ENCODE measurements around the gene ARF6. TPM values are rescaled to one million over a fixed set of nuclear protein-coding genes. Genes with fewer than 3 reads are reported as not detected.
"Not testable (repeated sequence)": the region's sequence is repeated elsewhere in the genome, so short reads cannot be mapped to it uniquely, and the experiment has no call there.

ARF6 gene
- total RNA-seq, 1 donor from 2014 or later, result 144 TPM

DNA sequence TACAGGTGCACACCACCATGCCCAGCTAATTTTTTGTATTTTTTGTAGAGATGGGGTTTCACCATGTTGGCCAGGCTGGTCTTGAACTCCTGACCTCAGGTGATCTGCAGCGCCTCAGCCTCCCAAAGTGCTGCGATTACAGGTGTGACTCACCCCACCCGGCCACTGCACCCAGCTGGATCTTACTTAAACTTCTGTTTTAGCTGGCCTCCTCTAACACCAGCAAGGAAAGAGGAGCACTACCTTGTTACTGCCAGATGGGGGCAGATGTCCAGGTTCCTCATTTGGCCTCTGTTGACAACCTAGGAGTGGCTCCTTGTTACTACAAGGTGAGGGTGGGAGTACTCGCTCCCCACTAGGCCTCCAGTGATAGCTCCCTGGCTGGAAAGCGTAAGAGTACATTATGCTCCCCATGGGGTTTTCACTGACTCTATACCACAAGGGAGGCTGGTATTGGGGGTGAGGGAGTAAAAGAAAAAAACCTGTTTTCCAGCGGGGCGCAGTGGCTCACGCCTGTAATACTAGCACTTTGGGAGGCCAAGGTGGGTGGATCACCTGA, 13.2 kb upstream of the ARF6 start:
- peak; percentile 82 for ATAC-seq

DNA sequence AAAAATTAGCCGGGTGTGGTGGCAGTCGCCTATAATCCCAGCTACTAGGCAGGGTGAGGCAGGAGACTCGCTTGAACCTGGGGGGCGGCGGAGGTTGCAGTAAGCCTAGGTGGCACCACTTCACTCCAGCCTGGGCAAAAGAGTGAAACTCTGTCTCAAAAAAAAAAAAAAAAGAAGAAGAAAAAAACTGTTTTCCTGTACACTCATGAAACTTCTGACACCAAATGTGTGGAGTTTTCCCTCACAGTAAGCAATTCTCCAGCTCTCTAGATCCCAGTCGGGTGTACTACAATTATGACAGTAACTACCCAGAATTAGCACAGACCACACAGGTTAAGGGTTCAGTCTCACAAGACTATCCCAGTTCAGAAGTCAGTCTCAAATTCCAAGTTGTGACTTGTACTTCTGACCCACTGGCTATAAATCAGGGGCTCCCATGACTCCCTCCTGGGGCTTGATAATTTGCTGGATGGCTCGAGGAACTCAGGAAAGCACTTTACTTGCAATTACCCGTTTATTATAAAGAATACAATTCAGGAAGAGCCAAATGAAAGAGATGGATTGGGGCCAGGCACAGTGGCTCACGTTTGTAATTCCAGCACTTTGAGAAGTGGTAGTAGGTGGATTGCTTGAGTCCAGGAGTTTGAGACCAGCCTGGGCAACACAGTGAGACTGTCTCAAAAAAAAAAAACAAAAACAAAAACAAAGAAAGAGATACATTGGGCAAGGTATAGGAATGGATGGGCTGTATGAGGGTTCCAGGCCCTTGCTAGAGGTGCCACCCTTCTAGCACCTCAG, 12.4 kb upstream of the ARF6 start:
- peak; percentile 43 for ATAC-seq

DNA sequence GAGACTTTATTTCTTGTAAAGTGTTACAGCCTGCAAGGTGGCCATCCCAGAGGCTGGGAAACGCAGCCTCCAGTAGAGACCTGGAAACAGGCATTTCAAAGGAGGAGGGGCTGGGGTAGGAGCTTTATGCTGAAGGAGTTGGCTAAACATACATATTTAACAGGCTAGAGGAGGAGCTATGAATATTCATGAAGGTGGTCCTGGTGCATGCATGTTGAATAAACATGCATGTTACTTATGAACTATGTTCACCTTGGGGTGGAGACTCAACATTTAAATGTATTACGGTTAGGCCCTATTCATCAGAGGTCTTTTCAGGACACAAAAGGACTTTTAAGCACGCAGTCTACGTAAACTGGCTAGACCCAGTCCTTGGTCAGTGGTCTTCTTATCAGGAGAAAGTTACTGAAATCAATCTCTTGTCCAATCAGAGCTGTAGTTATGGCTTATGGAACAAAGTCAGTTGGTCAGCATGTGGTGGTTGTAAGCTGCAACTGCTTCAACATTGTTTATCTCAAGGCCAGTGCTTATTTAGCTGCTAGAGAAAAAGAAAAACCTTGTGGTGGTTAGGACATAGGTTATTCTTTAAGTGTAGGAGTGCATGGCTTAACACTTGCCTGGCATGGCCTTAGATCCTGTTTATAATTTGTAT, 11.4 kb upstream of the ARF6 start:
- no peak for ATAC-seq

DNA sequence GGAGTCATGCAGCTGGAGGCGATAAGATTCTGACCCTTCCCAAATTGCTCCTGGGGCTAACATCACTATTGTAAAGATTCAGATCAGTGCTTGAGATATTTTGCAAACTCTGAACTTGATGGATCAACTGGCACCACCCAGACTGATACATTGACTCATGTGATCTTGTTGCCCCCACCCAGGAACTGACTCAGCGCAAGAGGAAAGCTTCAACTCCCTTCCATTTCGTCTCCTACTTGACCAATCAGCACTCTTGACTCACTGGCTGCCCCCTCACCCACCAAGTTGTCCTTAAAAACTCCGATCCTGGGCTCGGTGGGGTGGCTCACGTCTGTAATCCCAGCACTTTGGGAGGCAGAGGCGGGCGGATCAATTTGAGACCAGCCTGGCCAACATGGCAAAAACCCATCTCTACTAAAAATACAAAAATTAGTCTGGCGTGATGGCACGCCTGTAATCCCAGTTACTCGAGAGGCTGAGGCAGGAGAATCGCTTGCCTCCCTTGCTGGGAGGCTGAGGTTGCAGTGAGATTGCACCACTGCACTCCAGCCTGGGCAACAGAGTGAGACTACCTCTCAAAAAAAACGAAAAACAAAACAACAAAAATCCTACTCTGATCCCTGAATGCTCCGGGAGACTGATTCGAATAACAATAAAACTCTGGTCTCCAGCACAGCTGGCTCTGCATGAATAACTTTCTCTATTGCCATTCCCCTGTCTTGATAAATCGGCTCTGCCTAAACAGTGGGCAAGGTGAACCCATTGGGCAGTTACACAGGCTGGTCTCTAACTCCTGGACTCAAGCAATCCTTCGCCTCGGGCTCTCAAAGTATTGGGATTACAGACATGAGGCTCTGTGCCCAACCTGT, 9.8 kb upstream of the ARF6 start:
- ATAC-seq, result peak; percentile 30

DNA sequence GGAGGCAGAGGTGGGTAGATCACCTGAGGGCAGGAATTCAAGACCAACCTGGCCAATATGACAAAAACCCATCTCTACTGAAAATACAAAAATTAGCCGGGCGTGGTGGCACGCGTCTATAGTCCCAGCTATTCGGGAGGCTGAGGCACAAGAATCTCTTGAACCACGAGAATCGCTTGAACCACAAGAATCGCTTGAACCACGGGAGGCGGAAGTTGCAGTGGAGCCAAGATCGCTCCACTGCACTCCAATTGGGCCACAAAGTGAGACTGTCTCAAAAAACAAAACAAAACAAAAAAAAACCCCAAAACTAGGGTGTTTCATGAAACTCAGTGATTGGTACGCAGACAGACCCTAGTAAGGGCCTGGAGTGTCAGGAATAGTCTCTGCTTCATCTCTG, 6.4 kb upstream of the ARF6 start:
- ATAC-seq, result no peak

DNA sequence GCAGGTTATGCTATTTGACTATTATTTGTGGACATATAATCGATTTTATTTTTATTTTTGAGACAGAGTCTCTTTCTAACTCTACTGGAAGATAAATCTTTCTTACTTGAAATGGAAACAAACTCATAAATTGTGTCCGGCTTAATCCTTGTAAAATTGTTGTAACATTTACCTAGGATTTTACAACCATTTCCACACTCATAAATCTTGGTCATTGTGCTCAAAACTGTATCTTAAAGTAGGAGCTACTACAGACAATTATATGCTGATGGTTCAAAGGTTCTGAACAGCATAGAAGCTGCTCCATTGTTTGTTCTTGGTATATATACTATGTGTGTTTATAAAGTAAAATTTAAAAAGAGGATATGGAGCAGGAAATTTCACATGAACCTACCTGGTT, 4.6 kb upstream of the ARF6 start:
- ATAC-seq, result no peak

DNA sequence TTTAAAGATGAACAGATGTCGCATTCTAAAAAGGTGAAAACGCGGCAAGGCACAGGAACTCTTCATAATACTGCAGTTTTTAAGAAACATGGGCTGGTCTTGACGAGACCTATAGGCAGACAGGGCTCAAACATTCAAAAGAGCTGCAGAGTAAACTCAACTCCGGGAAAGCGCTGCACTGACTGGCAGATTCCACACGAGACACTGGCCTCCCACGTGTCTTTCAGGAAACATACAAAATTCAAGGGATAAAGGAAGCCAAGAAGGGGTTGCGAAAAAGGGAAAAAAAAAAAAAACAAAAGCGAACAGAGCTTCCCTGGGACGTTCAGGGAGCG, 614 bp upstream of the ARF6 start:
- ATAC-seq, result peak; percentile 66

DNA sequence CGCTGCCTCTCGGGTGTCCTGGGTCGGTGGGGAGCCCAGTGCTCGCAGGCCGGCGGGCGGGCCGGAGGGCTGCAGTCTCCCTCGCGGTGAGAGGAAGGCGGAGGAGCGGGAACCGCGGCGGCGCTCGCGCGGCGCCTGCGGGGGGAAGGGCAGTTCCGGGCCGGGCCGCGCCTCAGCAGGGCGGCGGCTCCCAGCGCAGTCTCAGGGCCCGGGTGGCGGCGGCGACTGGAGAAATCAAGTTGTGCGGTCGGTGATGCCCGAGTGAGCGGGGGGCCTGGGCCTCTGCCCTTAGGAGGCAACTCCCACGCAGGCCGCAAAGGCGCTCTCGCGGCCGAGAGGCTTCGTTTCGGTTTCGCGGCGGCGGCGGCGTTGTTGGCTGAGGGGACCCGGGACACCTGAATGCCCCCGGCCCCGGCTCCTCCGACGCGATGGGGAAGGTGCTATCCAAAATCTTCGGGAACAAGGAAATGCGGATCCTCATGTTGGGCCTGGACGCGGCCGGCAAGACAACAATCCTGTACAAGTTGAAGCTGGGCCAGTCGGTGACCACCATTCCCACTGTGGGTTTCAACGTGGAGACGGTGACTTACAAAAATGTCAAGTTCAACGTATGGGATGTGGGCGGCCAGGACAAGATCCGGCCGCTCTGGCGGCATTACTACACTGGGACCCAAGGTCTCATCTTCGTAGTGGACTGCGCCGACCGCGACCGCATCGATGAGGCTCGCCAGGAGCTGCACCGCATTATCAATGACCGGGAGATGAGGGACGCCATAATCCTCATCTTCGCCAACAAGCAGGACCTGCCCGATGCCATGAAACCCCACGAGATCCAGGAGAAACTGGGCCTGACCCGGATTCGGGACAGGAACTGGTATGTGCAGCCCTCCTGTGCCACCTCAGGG, 679 bp downstream of the ARF6 start:
- ATAC-seq, result peak; percentile 69

DNA sequence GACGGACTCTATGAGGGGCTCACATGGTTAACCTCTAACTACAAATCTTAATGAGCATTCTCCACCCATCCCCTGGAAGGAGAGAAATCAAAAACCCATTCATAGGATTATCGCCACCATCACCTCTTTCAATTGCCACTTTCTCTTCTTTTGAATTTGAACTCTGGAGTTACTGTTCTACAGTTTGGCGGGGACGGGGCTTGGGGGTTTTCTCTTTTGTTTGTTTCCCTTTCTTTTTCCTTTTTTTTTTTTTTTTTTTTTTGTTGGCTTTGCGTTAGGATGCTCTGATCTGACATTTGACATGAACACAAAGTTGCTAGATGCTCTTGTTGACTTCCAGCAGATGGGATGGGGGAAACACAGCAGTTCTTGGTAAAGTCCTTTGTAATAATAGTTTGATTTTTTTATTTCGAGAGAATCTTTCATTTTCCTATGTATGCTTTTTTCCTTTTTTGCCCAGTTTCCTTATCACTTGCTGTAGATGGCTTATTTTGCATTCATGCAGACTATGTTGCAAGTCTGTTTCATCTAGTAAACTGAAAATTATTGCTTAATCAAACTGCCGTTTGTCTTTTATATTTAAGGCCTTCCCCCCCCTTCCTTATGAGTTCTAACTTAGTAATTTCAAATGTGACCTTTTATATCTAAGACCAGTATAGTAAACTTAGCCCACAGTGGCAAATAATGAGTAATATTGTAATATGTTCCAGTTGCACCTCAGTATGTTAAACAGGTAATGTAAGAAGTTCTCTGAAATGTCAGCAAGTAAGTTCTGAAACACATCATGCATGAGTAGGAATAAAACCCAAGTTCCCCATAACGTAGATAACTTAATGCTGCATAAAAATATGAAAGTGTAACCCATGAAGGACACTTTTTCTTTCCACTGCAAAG, 1.6 kb downstream of the ARF6 start:
- ATAC-seq, result not testable (repeated sequence)

DNA sequence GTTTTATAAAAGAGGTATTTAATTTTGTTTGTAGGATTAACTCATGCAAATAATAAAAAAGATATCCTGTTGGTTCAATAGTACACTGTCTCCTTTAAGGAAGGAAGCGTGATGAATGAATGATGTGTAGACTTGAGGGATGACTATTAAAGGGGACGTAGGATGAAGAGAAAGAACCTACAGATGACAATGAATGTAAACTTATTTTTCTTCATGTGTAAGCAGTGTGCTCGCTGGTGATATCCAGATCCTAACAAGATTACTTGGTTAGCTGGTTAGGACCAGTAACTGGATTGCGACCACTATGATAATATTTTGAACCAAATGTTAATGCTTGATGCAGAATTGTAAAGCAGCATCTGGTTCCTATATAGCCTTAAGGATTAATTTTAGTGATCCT, 2.6 kb downstream of the ARF6 start:
- no peak for ATAC-seq

DNA sequence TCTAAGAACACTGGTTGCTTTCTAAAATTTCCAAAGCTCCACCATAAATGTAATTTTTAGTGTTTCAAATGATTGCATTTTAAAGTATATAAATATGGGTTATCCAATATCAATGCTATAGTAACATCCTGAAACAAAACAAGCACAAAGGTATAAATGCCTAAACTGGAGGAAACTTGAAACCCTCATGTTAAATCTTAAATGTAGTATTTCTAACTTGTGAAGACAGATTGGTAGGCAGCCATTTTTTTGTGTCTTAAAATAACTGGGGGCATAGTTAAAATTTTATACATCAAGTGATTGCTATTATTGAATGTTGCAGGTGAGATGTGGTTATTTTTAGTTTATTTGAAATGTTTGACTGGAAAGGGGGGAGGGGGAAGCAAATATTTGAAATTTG, 3.4 kb downstream of the ARF6 start:
- not testable (repeated sequence) for ATAC-seq

DNA sequence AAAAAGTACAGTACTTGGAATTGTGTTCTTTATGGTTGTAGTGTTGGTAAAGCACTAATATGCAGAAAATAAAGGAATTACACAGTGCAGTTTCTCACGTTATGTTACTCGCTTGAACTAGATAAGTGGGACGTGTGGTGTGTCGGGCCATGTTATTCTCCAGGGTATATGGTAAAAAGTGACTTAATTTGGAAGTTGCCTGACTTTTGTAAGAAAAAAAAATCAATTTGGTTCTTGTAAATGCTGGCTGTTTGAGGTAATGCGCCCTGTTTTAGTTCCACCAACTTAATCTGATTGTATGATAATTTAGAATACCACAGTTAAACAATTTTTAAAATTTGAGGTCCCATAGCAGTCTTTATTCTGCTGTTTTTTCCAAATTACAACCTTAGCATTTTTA, 4.1 kb downstream of the ARF6 start:
- ATAC-seq, result no peak

DNA sequence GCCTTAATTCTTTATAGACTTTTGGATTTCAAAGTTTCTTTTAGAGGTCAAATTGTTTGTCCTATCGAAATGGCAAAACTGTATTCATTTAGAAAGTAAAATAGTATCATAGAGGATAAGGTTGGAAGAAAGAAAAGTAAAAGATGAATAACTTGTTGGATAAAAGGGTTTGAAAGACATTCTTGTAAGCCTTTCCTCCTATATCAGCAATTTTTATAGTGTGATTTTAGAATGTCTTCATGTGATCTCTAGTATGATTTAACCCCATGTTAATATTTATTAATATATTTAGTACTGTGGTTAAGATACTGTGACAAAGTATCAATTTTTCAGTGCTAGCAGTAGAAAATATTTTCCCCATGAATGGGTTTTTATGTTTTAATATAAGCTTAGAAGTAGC, 4.5 kb downstream of the ARF6 start:
- ATAC-seq, result no peak

DNA sequence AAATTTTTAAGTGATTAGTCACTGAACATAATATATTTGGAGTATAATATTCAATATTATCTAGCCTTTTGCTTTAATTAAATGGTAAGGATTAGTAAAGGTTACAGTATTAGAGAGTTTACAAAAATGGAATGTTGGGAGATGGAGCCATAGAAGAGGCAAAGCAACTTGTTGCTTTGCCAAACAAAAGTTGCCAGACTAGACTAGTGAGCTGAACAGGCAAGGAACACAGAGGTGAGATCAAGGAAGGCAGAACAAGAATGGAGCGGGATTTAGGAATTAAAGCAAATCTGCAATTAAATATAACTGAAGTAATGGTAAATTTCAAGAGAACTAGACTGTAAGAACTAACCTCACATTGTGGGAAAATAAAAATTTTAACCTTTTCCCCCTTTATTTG, 5.1 kb downstream of the ARF6 start:
- ATAC-seq, result peak; percentile 36

DNA sequence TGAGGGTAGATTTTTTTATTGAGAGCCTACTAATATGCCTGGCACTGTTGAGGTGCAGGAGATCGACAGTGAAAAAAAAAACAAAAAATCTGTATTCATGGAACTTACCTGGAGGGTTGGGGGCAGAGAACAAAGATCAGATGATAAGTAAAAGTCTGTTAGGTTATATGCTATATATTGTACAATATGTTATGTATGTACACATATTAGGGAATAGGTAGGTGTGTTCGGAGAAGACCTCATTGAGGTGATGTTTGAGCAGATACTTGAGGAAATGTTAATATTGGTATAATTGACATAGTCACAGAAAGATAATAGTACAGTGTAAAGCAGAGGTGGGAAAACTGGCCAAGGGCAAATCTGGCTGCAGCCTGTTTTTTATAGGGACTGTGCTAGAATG, 5.6 kb downstream of the ARF6 start:
- ATAC-seq, result no peak

DNA sequence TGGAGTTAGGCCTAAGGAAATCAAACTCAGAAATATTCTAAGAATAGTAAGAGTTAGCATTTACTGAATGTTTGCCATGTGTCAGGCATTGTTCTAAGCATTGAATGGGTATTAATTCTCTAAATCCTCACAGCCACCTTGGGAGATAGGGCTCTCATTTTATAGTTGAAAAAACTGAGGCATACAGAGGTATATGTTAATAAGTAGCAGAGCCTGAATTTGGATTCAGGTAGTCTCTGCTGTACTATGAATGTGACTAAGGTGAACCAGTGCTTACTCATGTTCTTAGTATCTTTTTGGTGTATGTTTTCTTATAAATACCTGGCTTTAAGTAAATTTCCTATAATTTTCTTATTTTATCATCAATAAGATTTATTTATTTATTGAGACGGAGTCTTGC, 8.1 kb downstream of the ARF6 start:
- ATAC-seq, result peak; percentile 59

DNA sequence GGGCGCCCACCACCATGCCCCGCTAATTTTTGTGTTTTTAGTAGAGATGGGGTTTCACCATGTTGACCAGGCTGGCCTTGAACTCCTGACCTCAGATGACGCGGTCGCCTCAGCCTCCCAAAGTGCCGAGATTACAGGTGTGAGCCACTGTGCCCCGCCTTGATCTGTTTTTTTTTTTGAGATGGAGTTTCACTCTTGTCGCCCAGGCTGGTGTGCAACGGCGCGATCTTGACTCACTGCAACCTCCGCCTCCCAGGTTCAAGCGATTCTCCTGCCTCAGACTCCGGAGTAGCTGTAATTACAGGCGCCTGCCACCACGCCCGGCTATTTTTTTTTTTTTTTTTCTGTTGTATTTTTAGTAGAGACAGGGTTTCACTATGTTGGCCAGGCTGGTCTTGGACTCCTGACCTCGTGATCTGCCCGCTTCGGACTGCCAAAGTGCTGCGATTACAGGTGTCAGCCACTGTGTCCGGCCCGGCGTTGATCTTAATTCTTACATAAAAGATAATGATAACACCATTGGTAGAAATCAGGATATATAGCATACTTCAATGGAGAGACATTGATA, 9.9 kb downstream of the ARF6 start:
- ATAC-seq, result peak; percentile 22

DNA sequence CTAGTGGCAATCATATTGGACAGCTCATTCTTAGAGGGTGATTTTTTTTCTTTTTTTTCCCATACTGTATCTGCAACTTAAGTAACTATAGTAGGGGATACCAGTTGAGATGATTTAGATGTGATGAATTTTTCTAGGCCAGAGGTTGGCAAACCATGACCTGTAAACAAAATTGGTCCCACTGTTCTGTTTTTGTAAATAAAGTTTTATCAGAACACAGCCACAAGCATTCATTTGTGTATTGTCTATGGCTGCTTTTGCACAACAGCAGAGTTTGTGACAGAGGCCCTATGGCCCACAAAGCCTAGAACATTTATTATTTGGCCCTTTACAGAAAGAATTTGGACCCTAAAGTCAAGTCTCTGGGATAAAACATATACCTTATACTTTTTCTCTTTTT, 11.4 kb downstream of the ARF6 start:
- ATAC-seq, result no peak

DNA sequence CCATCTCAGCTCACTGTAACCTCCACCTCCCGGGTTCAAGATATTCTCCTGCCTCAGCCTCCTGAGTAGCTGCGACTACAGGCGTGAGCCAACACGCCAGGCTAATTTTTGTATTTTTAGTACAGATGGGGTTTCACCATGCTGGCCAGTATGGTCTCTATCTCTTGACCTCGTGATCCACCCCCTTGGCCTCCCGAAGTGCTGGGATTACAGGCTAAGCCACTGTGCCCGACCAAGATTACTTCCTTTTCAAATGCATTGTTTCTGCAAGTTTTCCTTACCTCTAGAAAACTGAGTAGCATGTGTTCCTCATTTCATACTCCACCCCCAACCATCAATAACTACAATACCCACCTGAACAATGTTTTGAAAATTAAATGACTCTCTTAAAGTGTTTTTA, 13.1 kb downstream of the ARF6 start:
- no peak for ATAC-seq

DNA sequence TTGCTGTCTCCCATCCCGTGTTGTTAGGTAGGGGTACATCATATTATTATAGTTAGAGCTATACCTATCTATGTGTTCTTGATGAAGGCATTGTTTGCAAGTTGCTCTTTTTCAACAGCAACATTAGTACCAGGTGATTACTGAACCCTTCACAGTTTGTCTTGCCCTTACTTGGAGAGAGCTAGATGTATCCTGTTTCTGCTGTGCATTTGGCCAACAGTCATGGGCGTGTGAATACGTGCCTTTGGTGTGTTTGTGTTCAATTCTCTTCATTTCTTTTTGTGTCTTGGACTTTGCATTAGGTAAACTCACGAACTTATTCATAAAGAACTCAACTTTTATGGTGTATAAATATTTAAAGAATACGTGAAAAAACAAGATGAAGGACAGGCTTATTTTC, 14.3 kb downstream of the ARF6 start:
- peak; percentile 64 for ATAC-seq

DNA sequence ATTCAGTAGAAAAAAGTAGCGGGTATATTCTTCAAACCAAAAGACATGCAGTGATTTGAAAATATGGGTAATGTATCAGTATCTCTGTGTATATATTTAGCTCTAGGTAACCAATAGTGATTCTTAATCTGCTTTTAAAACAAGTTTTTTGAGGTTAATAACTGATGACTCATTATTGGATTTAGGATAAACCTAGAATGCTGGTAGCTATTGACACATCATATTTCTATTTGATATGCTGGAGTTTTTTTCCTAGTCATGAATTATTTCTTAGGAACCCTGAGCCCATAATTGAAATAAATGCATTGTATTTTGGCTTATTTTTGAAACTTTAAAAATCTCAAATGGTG, 15.5 kb downstream of the ARF6 start:
- peak; percentile 73 for ATAC-seq

Data from esophagus mucosa (tissue), 1 donor.